GM18909 (cell line): ENCODE data around the gene CBFA2T3.

Experiments
- ATAC-seq: cut with Tn5 transposase; IDR thresholded peaks from one replicate; pipeline ENCODE4 v1.9.1; 2021; ENCODE audit warnings: mild to moderate bottlenecking; ENCODE audit not compliant: unreplicated experiment, poor library complexity

CBFA2T3 gene

GRCh38 chr16:88943131-88943664 lies 33.8 kb downstream of the CBFA2T3 start:
- no peak for ATAC-seq

GRCh38 chr16:88941913-88942909 lies 34.8 kb downstream of the CBFA2T3 start:
- ATAC-seq, result peak; percentile 47

- ATAC-seq, result peak; percentile 45
Observed at GRCh38 chr16:88940862-88941817, 35.9 kb downstream of the CBFA2T3 start.

GRCh38 chr16:88939972-88940861 lies 36.8 kb downstream of the CBFA2T3 start:
- no peak for ATAC-seq

- no peak for ATAC-seq
Observed at GRCh38 chr16:88939245-88939971, 37.6 kb downstream of the CBFA2T3 start.

GRCh38 chr16:88938777-88939244 lies 38.2 kb downstream of the CBFA2T3 start:
- no peak for ATAC-seq

- ATAC-seq, result no peak
Observed at GRCh38 chr16:88938119-88938776, 38.8 kb downstream of the CBFA2T3 start.

- no peak for ATAC-seq
Observed at GRCh38 chr16:88937206-88937621, 39.8 kb downstream of the CBFA2T3 start.

GRCh38 chr16:88936556-88937205 lies 40.3 kb downstream of the CBFA2T3 start:
- ATAC-seq, result no peak

- ATAC-seq, result no peak
Observed at GRCh38 chr16:88936008-88936555, 40.9 kb downstream of the CBFA2T3 start.

- ATAC-seq, result no peak
Observed at GRCh38 chr16:88934066-88934667, 42.8 kb downstream of the CBFA2T3 start.

GRCh38 chr16:88932929-88933328 lies 44.1 kb downstream of the CBFA2T3 start:
- no peak for ATAC-seq

- ATAC-seq, result no peak
Observed at GRCh38 chr16:88931936-88932335, 45.1 kb downstream of the CBFA2T3 start.

- ATAC-seq, result no peak
Observed at GRCh38 chr16:88931373-88931900, 45.6 kb downstream of the CBFA2T3 start.

- no peak for ATAC-seq
Observed at GRCh38 chr16:88930716-88931115, 46.3 kb downstream of the CBFA2T3 start.

GRCh38 chr16:88929091-88929445 lies 47.9 kb downstream of the CBFA2T3 start:
- no peak for ATAC-seq
